WTC11 (cell line): ENCODE data around the gene TMEM14A. TPM values are rescaled to one million over a fixed set of nuclear protein-coding genes. Genes with fewer than 3 reads are reported as not detected.

Source experiments
- ATAC-seq: fragments of 200-7000 bp; cut with Tn5 transposase; 2 replicates; pipeline ENCODE4 v1.10.0; 2021; ENCODE audit warnings: mild to moderate bottlenecking, moderate library complexity
- CTCF ChIA-PET: fragments of 300-600 bp; sonication (Branson Sonifier 250); formaldehyde crosslinking; loops from one replicate; lab custom pipeline; 2021; ENCODE audit warnings: antibody characterized with exemption; lab: Charles Lee
- POLR2A ChIA-PET: fragments of 350-600 bp; sonication (Branson Sonifier 250); formaldehyde crosslinking; loops from one replicate; lab custom pipeline; 2021; ENCODE audit warnings: antibody characterized with exemption; lab: Charles Lee
- DNase-seq: peaks from one replicate; pipeline ENCODE4 v3.0.0; 2021; ENCODE audit warnings: low spot score
- H3K27ac Mint-ChIP-seq: 2 replicates; pipeline ENCODE4 v1.8.0; 2021; ENCODE audit warnings: mixed read lengths
- H3K27me3 Mint-ChIP-seq: 2 replicates; pipeline ENCODE4 v1.8.0; 2021; ENCODE audit warnings: low read depth, mild to moderate bottlenecking, moderate library complexity, mixed read lengths
- H3K36me3 Mint-ChIP-seq: 2 replicates; pipeline ENCODE4 v1.8.0; 2021; ENCODE audit warnings: mixed read lengths
- H3K4me1 Mint-ChIP-seq: 2 replicates; pipeline ENCODE4 v1.8.0; 2022; ENCODE audit warnings: mixed read lengths
- H3K4me3 Mint-ChIP-seq: 2 replicates; pipeline ENCODE4 v1.8.0; 2021; ENCODE audit warnings: mild to moderate bottlenecking, moderate library complexity, mixed read lengths
- H3K9me3 Mint-ChIP-seq: 2 replicates; pipeline ENCODE4 v1.8.0; 2021; ENCODE audit warnings: mixed read lengths
- CTCF ChIP-seq: fragments of 200-600 bp; IDR thresholded peaks from 2 replicates; pipeline ENCODE4 v1.8.0; 2022; ENCODE audit warnings: antibody characterized with exemption
- JUN ChIP-seq: sonication (generic); formaldehyde crosslinking; IDR thresholded peaks from 2 replicates; pipeline ENCODE4 v1.8.0; 2023; ENCODE audit warnings: mild to moderate bottlenecking, missing genetic modification reagents
- KAT7 ChIP-seq: sonication (generic); formaldehyde crosslinking; IDR thresholded peaks from 2 replicates; pipeline ENCODE4 v1.8.1; 2023; ENCODE audit warnings: missing genetic modification reagents, mild to moderate bottlenecking, borderline replicate concordance
- MXD4 ChIP-seq: fragments of 250-450 bp; sonication (Bioruptor Pico); IDR thresholded peaks from 2 replicates; pipeline ENCODE4 v1.8.0; 2021; ENCODE audit warnings: mild to moderate bottlenecking, moderate library complexity, borderline replicate concordance
- NR1H2 ChIP-seq: sonication (generic); formaldehyde crosslinking; IDR thresholded peaks from 2 replicates; pipeline ENCODE4 v1.9.0; 2021; ENCODE audit warnings: mild to moderate bottlenecking, moderate library complexity, missing genetic modification reagents
- NR2C2 ChIP-seq: sonication (generic); formaldehyde crosslinking; IDR thresholded peaks from 2 replicates; pipeline ENCODE4 v1.8.0; 2022; ENCODE audit warnings: mild to moderate bottlenecking, missing genetic modification reagents
- PRRX2 ChIP-seq: fragments of 250-450 bp; sonication (Bioruptor Pico); IDR thresholded peaks from 2 replicates; pipeline ENCODE4 v1.8.0; 2021; ENCODE audit warnings: mild to moderate bottlenecking
- TCF7 ChIP-seq: sonication (generic); formaldehyde crosslinking; IDR thresholded peaks from 2 replicates; pipeline ENCODE4 v1.8.0; 2022; ENCODE audit warnings: mild to moderate bottlenecking, low read depth, missing genetic modification reagents, moderate library complexity
- TEAD4 ChIP-seq: sonication (generic); formaldehyde crosslinking; IDR thresholded peaks from 2 replicates; pipeline ENCODE4 v1.8.0; 2022; ENCODE audit warnings: mild to moderate bottlenecking, missing genetic modification reagents
- TP53 ChIP-seq: sonication (generic); formaldehyde crosslinking; IDR thresholded peaks from 2 replicates; pipeline ENCODE4 v1.8.1; 2023; ENCODE audit warnings: mild to moderate bottlenecking, missing genetic modification reagents
- USF1 ChIP-seq: sonication (generic); formaldehyde crosslinking; IDR thresholded peaks from 2 replicates; pipeline ENCODE4 v1.8.0; 2022; ENCODE audit warnings: mild to moderate bottlenecking, missing genetic modification reagents
- ZNF512 ChIP-seq: sonication (generic); formaldehyde crosslinking; IDR thresholded peaks from 2 replicates; pipeline ENCODE4 v1.8.1; 2022; ENCODE audit warnings: missing genetic modification reagents, borderline replicate concordance
- ZNF671 ChIP-seq: fragments of 250-450 bp; sonication (Bioruptor Pico); IDR thresholded peaks from 2 replicates; pipeline ENCODE4 v1.8.0; 2021; ENCODE audit warnings: mild to moderate bottlenecking
- total RNA-seq: library from RNA; stranded (reverse); gene quantifications from 3 replicates; pipeline ENCODE4 v1.2.3, GENCODE V29; 2021
- TF ChIP-seq, protein P1 (sequence below): sonication (generic); formaldehyde crosslinking; IDR thresholded peaks from 2 replicates; pipeline ENCODE4 v1.8.0; 2023; ENCODE audit warnings: missing genetic modification reagents, mild to moderate bottlenecking, borderline replicate concordance
- TF ChIP-seq, protein P2 (sequence below): sonication (generic); formaldehyde crosslinking; IDR thresholded peaks from 2 replicates; pipeline ENCODE4 v1.8.1; 2022; ENCODE audit warnings: low read depth, missing genetic modification reagents, borderline replicate concordance
- TF ChIP-seq, protein P3 (sequence below): sonication (generic); formaldehyde crosslinking; IDR thresholded peaks from 2 replicates; pipeline ENCODE4 v1.8.0; 2022; ENCODE audit warnings: missing genetic modification reagents

TMEM14A gene
- total RNA-seq, 1 experiment from 2014 or later: 8.7 TPM

DNA sequence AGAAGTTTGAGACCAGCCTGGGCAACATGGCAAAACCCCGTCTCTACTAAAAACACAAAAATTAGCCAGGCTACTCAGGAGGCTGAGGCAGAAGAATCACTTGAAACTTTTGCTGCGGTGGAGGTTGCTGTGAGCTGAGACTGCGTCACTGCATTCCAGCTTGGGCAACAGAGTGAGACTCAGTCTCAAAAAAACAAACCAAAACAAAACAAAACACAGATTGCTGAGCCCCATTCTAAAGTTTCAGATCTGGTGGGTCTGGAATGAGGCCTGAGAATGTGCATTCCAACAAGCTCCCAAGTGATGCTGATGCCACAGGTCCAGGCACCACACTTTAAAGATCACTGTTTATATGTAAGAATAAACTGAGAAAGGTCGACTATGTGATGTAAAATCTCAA, 24.9 kb upstream of the TMEM14A start (continued):
- TF ChIP-seq, protein P1, sequence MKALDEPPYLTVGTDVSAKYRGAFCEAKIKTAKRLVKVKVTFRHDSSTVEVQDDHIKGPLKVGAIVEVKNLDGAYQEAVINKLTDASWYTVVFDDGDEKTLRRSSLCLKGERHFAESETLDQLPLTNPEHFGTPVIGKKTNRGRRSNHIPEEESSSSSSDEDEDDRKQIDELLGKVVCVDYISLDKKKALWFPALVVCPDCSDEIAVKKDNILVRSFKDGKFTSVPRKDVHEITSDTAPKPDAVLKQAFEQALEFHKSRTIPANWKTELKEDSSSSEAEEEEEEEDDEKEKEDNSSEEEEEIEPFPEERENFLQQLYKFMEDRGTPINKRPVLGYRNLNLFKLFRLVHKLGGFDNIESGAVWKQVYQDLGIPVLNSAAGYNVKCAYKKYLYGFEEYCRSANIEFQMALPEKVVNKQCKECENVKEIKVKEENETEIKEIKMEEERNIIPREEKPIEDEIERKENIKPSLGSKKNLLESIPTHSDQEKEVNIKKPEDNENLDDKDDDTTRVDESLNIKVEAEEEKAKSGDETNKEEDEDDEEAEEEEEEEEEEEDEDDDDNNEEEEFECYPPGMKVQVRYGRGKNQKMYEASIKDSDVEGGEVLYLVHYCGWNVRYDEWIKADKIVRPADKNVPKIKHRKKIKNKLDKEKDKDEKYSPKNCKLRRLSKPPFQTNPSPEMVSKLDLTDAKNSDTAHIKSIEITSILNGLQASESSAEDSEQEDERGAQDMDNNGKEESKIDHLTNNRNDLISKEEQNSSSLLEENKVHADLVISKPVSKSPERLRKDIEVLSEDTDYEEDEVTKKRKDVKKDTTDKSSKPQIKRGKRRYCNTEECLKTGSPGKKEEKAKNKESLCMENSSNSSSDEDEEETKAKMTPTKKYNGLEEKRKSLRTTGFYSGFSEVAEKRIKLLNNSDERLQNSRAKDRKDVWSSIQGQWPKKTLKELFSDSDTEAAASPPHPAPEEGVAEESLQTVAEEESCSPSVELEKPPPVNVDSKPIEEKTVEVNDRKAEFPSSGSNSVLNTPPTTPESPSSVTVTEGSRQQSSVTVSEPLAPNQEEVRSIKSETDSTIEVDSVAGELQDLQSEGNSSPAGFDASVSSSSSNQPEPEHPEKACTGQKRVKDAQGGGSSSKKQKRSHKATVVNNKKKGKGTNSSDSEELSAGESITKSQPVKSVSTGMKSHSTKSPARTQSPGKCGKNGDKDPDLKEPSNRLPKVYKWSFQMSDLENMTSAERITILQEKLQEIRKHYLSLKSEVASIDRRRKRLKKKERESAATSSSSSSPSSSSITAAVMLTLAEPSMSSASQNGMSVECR: no peak
- no peak for TF ChIP-seq TEAD4 (CRISPR knock-in tag)
- TF ChIP-seq, all 79 proteins: peak for 0

GRCh38 chr6:52647199-52647598, 23.7 kb upstream of the TMEM14A start:
- TF ChIP-seq CTCF (no peak), NR2C2 (CRISPR knock-in tag) (no peak), USF1 (CRISPR knock-in tag) (no peak), JUN (CRISPR knock-in tag) (no peak), TP53 (no peak), KAT7 (CRISPR knock-in tag) (no peak)
- TF ChIP-seq, protein P2, sequence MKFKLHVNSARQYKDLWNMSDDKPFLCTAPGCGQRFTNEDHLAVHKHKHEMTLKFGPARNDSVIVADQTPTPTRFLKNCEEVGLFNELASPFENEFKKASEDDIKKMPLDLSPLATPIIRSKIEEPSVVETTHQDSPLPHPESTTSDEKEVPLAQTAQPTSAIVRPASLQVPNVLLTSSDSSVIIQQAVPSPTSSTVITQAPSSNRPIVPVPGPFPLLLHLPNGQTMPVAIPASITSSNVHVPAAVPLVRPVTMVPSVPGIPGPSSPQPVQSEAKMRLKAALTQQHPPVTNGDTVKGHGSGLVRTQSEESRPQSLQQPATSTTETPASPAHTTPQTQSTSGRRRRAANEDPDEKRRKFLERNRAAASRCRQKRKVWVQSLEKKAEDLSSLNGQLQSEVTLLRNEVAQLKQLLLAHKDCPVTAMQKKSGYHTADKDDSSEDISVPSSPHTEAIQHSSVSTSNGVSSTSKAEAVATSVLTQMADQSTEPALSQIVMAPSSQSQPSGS: no peak
- TF ChIP-seq, all 79 proteins: peak for 0
- peaks cover 6% of the 10 kb centered on the region for H3K36me3 Mint-ChIP-seq
- ChIA-PET CTCF (no interaction called here), POLR2A (no interaction called here)
- peaks cover 20% of the 10 kb centered on the region for H3K4me1 Mint-ChIP-seq
- H3K9me3 Mint-ChIP-seq: peaks cover 9% of the 10 kb centered on the region
- H3K27me3 Mint-ChIP-seq: no peaks in the 10 kb centered on the region
- DNase-seq: no peak
- no peak overlapping the region for H3K27ac Mint-ChIP-seq
- no peak overlapping the region for H3K4me3 Mint-ChIP-seq
- ATAC-seq: no peak

DNA sequence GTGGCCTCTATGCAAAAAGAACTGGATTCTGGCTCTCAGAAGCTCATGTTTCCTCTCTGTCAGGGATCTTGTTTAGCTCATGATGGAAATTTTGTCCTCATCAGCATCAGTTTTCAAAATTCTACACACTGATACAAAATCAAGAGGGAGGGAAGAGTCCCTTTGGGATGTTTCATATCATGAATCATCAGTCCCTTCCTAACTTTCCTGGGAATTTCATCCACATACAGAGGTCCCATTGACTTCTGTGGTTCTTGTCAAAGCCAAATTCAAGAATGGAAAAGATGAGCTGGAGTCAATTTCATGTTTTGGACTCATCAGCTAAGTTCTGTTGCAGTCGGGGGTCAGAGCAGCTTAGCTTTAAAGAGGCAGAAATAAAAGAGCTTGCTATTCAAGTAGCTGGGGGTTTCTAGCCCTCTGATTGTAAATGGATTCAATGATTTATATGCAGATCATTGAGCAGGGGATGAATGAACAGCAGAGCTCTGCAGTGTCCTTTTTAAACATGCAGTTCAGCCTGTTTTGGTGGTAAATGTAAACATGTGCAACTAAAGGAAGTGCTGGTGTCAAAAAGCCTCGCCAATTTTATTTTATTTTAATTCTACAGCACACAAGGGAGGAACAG, 21.3 kb upstream of the TMEM14A start:
- peaks cover 22% of the 10 kb centered on the region for H3K4me1 Mint-ChIP-seq
- no peak for ATAC-seq
- no peaks in the 10 kb centered on the region for H3K27me3 Mint-ChIP-seq
- peaks cover 15% of the 10 kb centered on the region for H3K9me3 Mint-ChIP-seq
- no peak for DNase-seq
- H3K4me3 Mint-ChIP-seq: no peak overlapping the region
- ChIA-PET POLR2A (interaction anchor here (0.7 kb wide), 1 partner anchor 10 kb away, joined by 6 read pairs; no protein-coding TSS in a partner anchor), CTCF (interaction anchor here (0.6 to 4.2 kb wide), 6 partner anchors 9 to 242 kb away, joined by 3 to 42 read pairs (median 4); partner anchors contain the start of gene TRAM2)
- peaks cover 11% of the 10 kb centered on the region for H3K36me3 Mint-ChIP-seq
- H3K27ac Mint-ChIP-seq: no peak overlapping the region
- TF ChIP-seq MXD4 (no peak), ZNF671 (no peak), NR1H2 (CRISPR knock-in tag) (no peak), CTCF (no peak), ZNF512 (CRISPR knock-in tag) (no peak), TCF7 (CRISPR knock-in tag) (no peak), PRRX2 (CRISPR knock-in tag) (no peak)
- TF ChIP-seq, protein P3, sequence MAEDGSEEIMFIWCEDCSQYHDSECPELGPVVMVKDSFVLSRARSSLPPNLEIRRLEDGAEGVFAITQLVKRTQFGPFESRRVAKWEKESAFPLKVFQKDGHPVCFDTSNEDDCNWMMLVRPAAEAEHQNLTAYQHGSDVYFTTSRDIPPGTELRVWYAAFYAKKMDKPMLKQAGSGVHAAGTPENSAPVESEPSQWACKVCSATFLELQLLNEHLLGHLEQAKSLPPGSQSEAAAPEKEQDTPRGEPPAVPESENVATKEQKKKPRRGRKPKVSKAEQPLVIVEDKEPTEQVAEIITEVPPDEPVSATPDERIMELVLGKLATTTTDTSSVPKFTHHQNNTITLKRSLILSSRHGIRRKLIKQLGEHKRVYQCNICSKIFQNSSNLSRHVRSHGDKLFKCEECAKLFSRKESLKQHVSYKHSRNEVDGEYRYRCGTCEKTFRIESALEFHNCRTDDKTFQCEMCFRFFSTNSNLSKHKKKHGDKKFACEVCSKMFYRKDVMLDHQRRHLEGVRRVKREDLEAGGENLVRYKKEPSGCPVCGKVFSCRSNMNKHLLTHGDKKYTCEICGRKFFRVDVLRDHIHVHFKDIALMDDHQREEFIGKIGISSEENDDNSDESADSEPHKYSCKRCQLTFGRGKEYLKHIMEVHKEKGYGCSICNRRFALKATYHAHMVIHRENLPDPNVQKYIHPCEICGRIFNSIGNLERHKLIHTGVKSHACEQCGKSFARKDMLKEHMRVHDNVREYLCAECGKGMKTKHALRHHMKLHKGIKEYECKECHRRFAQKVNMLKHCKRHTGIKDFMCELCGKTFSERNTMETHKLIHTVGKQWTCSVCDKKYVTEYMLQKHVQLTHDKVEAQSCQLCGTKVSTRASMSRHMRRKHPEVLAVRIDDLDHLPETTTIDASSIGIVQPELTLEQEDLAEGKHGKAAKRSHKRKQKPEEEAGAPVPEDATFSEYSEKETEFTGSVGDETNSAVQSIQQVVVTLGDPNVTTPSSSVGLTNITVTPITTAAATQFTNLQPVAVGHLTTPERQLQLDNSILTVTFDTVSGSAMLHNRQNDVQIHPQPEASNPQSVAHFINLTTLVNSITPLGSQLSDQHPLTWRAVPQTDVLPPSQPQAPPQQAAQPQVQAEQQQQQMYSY (CRISPR knock-in tag): no peak
